ENCODE data around the gene CPEB4.

The CPEB4 gene

DNA sequence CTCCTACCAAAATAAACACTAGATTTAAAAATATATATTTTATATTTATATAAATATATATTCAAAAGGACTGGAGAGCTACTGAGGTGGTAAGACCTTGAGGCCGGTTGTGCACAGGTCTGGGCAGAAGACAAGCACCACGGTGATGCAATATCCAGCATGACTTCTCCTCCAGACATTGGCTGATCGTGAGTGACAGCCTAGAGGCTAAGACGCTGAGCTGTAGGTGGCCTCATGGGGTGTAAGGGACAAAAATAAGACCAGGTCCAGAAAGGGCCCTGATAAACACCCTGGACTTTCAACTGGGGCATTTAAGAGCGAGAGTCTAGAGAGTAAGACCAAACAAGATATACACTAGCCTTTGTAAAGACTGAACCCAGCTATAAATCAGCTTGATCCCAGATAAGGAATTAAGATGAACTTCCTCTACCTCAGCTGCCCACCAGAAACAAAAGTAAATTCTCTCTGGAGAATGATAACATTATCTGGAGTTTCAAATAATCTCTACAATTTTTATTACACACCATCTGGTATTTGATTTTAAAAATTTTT, 86.6 kb downstream of the CPEB4 start:
- Histone ChIP-seq H3K36me3 (ENCODE audit: control insufficient read depth, insufficient read depth, low read length) (no peaks in the 10 kb centered on the region), H3K27ac (ENCODE audit: insufficient read depth, low read depth, low read length, poor library complexity, severe bottlenecking) (no peak overlapping the region), H3K9me3 (ENCODE audit: control insufficient read depth, low read length) (no peaks in the 10 kb centered on the region), H3K27me3 (ENCODE audit: control insufficient read depth, insufficient read depth, low read length, poor library complexity, severe bottlenecking) (peaks cover 4% of the 10 kb centered on the region), H3K4me1 (ENCODE audit: control insufficient read depth, insufficient read depth, low read length) (peaks cover 13% of the 10 kb centered on the region), H3K4me3 (ENCODE audit: insufficient read depth, low read depth, low read length) (no peak overlapping the region)
- 87 to 91% methylated on average over 5 of the region's 5 CpGs for WGBS, 2 experiments

DNA sequence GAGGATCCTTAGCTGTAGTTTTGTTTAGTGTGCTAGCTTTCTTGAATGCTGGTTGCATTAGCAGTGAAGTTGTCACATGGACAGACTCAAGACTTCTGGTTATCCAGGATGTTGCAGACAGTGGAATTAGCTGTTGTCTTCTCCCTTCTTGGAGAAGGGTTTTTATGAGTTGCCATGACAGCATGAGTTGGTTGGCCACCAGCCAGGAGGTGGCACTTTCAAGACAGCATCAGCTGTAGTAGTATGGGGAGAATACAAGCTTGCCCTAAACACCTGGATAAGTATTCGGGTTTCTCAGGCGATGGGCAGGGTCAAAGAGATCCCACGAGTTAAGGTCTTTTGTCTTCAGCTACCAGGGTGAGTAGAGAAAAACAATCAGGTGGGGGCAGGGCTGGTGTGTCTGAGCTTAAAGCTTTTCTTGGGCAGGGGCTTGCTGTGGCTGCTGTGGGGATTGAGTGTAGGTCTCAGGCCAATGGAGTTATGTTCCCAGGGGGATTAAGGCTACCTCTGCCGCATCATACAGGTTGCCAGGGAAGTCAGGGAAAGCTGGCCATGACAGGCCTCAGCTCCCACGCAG, 93.1 kb downstream of the CPEB4 start:
- no peak overlapping the region for H3K4me3 ChIP-seq (ENCODE audit: insufficient read depth, low read depth, low read length)
- 44 to 48% methylated on average over 5 of the region's 5 CpGs for WGBS, 2 experiments
- no peak overlapping the region for H3K27ac ChIP-seq (ENCODE audit: insufficient read depth, low read depth, low read length, poor library complexity, severe bottlenecking)

DNA sequence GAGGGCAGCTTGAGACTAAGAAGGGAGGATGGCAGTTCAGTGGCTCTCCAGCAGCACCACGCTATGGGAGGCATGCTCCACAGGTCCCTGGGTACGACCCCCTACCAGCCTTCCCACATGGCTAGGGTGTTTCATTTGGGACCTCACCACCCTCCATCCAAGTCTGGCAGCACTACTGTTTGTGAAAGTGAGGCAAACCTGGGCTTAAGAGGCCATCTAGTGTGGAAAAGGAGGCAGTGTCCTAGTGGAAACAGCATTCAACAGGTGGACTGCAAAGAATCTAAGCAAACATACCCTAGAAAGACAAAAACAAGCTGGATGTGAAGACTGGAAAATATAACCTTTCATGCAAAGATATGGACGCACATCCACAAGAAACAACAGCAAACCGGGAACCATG, 96.1 kb downstream of the CPEB4 start:
- Histone ChIP-seq H3K36me3 (ENCODE audit: control insufficient read depth, insufficient read depth, low read length) (no peaks in the 10 kb centered on the region), H3K27ac (ENCODE audit: insufficient read depth, low read depth, low read length, poor library complexity, severe bottlenecking) (no peak overlapping the region), H3K27me3 (ENCODE audit: control insufficient read depth, insufficient read depth, low read length, poor library complexity, severe bottlenecking) (no peaks in the 10 kb centered on the region), H3K4me1 (ENCODE audit: control insufficient read depth, insufficient read depth, low read length) (peaks cover 6% of the 10 kb centered on the region), H3K9me3 (ENCODE audit: control insufficient read depth, low read length) (no peaks in the 10 kb centered on the region), H3K4me3 (ENCODE audit: insufficient read depth, low read depth, low read length) (no peak overlapping the region)
- WGBS, 2 experiments, result 76 to 82% methylated on average over 4 of the region's 4 CpGs

More for the DNA sequence above, 93.1 kb downstream of the CPEB4 start:
- Histone ChIP-seq H3K27me3 (ENCODE audit: control insufficient read depth, insufficient read depth, low read length, poor library complexity, severe bottlenecking) (no peaks in the 10 kb centered on the region), H3K9me3 (ENCODE audit: control insufficient read depth, low read length) (no peaks in the 10 kb centered on the region), H3K4me1 (ENCODE audit: control insufficient read depth, insufficient read depth, low read length) (peaks cover 6% of the 10 kb centered on the region), H3K36me3 (ENCODE audit: control insufficient read depth, insufficient read depth, low read length) (no peaks in the 10 kb centered on the region)

DNA sequence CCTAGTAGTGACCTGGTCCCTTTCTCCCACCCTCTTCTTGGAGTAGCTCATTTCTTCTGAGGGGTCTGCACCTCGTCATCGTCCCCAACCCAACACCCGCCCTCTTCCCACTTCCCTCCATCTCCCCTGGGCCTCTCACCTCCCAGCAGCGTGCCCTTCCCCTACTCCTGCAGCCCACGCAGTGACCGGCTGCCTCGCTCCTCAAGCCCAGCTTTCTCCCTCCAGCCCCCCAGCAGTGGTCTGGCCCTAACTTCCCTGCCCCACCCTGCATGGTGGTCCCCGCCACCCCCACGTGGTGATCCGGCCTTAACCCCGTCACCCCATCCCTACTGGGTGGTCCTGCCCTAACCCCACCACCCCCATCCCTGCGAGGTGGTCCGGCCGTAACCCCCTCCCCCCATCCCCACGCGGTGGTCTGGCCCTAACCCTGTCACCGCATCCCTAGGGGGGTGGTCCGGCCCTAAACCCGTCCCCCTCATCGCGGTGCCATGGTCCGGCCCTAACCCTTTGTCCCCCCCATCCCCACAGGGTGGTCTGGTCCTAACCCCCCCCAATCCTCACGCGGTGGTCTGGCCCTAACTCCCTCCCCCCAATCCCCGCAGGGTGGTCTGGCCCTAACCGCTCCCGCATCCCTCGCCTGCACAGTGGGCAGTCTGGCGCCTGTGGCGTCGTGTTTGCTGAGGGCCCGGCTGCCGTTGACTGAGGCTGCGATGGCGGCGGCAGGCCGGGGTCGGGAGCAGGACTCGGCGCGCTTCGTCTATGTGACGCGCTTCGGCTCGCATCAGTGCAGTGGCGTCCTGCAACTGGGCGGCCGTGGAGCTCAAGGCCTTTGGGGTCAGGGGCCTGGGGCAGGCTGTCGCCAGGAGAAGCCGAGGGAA, 100.6 kb downstream of the CPEB4 start, which contains the start of gene C5orf47:
Gene C5orf47, plus strand, starts transcription at position 617 of the 878 bp plus-strand sequence. Its CDS starts 94 bp downstream, at position 711.
- Histone ChIP-seq H3K36me3 (ENCODE audit: control insufficient read depth, insufficient read depth, low read length) (no peaks in the 10 kb centered on the region), H3K27ac (ENCODE audit: insufficient read depth, low read depth, low read length, poor library complexity, severe bottlenecking) (no peak within 1 kb of the TSS), H3K4me1 (ENCODE audit: control insufficient read depth, insufficient read depth, low read length) (no peaks in the 10 kb centered on the region), H3K27me3 (ENCODE audit: control insufficient read depth, insufficient read depth, low read length, poor library complexity, severe bottlenecking) (no peaks in the 10 kb centered on the region), H3K4me3 (ENCODE audit: insufficient read depth, low read depth, low read length) (no peak within 1 kb of the TSS), H3K9me3 (ENCODE audit: control insufficient read depth, low read length) (no peaks in the 10 kb centered on the region)
- 96% methylated on average over 47 to 51 of the region's 51 CpGs for WGBS, 2 experiments

- 95% methylated on average over 41 of the region's 41 CpGs for WGBS, 2 experiments
- Histone ChIP-seq H3K27ac (ENCODE audit: insufficient read depth, low read depth, low read length, poor library complexity, severe bottlenecking) (no peak overlapping the region), H3K27me3 (ENCODE audit: control insufficient read depth, insufficient read depth, low read length, poor library complexity, severe bottlenecking) (no peaks in the 10 kb centered on the region)
Observed at GRCh38 chr5:173989432-173990082, 101.4 kb downstream of the CPEB4 start.

DNA sequence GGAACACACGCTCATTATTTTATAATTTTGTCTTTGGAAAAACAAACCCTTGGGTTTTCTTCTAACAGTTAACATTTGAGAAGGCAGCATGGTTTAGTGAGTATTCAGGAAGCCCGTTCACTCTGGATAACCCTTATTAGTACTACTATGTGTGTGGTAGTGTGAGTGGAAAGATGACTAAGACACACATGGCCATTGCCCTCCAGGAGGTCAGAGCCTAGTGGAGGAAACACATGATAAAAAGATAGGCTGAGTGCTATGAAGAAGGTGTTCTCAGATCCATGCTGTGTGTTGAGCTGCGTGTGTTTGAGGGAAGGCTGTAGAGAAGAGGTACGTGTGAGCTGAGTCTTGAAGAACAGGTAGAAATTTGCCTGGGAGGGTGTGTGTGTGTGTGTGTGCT, 109.2 kb downstream of the CPEB4 start:
- Histone ChIP-seq H3K9me3 (ENCODE audit: control insufficient read depth, low read length) (no peaks in the 10 kb centered on the region), H3K27me3 (ENCODE audit: control insufficient read depth, insufficient read depth, low read length, poor library complexity, severe bottlenecking) (no peaks in the 10 kb centered on the region), H3K4me1 (ENCODE audit: control insufficient read depth, insufficient read depth, low read length) (no peaks in the 10 kb centered on the region), H3K36me3 (ENCODE audit: control insufficient read depth, insufficient read depth, low read length) (no peaks in the 10 kb centered on the region), H3K4me3 (ENCODE audit: insufficient read depth, low read depth, low read length) (no peak overlapping the region), H3K27ac (ENCODE audit: insufficient read depth, low read depth, low read length, poor library complexity, severe bottlenecking) (no peak overlapping the region)
- WGBS, 2 experiments, result 82 to 90% methylated on average over 4 of the region's 4 CpGs

More at GRCh38 chr5:173989432-173990082, 101.4 kb downstream of the CPEB4 start:
- no peaks in the 10 kb centered on the region for H3K9me3 ChIP-seq (ENCODE audit: control insufficient read depth, low read length)
- no peak overlapping the region for H3K4me3 ChIP-seq (ENCODE audit: insufficient read depth, low read depth, low read length)
- no peaks in the 10 kb centered on the region for H3K36me3 ChIP-seq (ENCODE audit: control insufficient read depth, insufficient read depth, low read length)
- no peaks in the 10 kb centered on the region for H3K4me1 ChIP-seq (ENCODE audit: control insufficient read depth, insufficient read depth, low read length)

DNA sequence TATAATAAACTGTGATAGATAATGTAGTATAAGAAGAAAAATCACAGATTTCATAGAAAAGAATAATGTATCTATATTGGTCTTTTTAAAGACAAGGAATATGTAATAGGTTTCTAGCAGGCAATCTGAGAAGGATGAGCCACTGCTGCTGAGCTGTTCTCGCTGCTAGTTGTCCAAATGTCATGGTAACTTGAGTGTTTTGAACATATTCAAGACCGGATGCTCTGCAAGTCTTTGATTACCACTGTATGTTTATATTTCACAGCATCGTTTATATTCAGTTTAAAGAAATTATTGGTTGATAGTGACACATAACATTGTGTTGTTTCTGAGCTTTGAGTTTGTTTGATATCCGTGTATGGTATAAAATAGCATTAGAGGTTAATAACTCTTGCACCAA, 110.4 kb downstream of the CPEB4 start:
- Histone ChIP-seq H3K4me1 (ENCODE audit: control insufficient read depth, insufficient read depth, low read length) (no peaks in the 10 kb centered on the region), H3K4me3 (ENCODE audit: insufficient read depth, low read depth, low read length) (no peak overlapping the region), H3K9me3 (ENCODE audit: control insufficient read depth, low read length) (no peaks in the 10 kb centered on the region), H3K27me3 (ENCODE audit: control insufficient read depth, insufficient read depth, low read length, poor library complexity, severe bottlenecking) (no peaks in the 10 kb centered on the region), H3K36me3 (ENCODE audit: control insufficient read depth, insufficient read depth, low read length) (no peaks in the 10 kb centered on the region), H3K27ac (ENCODE audit: insufficient read depth, low read depth, low read length, poor library complexity, severe bottlenecking) (no peak overlapping the region)
- WGBS, 2 experiments, result 86 to 89% methylated on average over 3 to 4 of the region's 4 CpGs

DNA sequence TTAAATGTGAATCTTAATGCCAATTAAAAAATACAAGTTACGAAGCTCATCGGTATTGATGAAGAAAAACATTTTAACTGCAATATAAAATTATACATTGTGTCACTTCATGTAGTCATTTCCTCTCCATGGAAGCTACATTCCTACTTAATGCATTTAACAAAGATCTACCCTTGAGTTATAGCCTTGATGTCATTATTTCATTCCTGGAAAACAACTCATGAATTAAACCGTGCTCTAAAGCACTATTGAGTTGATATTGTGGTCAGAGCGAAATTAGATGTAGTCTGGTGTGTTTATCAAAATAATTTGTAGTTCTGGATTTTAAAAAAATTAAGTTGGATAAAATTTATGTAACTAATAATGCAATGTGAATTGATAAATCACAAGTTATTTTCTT, 111.9 kb downstream of the CPEB4 start:
- Histone ChIP-seq H3K4me3 (ENCODE audit: insufficient read depth, low read depth, low read length) (no peak overlapping the region), H3K27ac (ENCODE audit: insufficient read depth, low read depth, low read length, poor library complexity, severe bottlenecking) (no peak overlapping the region), H3K27me3 (ENCODE audit: control insufficient read depth, insufficient read depth, low read length, poor library complexity, severe bottlenecking) (no peaks in the 10 kb centered on the region), H3K9me3 (ENCODE audit: control insufficient read depth, low read length) (no peaks in the 10 kb centered on the region), H3K36me3 (ENCODE audit: control insufficient read depth, insufficient read depth, low read length) (no peaks in the 10 kb centered on the region), H3K4me1 (ENCODE audit: control insufficient read depth, insufficient read depth, low read length) (no peaks in the 10 kb centered on the region)
- 96 to 97% methylated on average over 3 to 4 of the region's 4 CpGs for WGBS, 2 experiments

DNA sequence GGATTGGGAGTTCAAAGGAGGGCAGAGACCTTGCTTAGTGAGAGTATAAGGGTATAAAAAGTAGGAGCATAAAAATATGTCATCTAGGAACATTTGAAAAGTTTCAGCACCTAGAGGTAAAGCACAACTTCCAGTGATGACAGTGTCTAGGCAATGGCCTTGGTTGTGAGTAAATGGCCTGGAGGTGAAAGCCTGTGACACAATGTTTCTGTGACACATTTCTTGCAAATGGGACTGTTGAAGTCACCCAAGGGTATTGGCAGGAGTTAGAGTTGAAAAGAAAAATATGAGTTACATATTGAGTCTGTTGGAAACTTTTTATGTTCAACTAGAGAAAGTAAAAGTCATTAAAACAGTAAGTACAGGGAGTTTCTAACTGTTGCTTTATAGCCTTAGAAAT, 115.6 kb downstream of the CPEB4 start:
- Histone ChIP-seq H3K4me3 (ENCODE audit: insufficient read depth, low read depth, low read length) (no peak overlapping the region), H3K27me3 (ENCODE audit: control insufficient read depth, insufficient read depth, low read length, poor library complexity, severe bottlenecking) (no peaks in the 10 kb centered on the region), H3K27ac (ENCODE audit: insufficient read depth, low read depth, low read length, poor library complexity, severe bottlenecking) (no peak overlapping the region), H3K36me3 (ENCODE audit: control insufficient read depth, insufficient read depth, low read length) (no peaks in the 10 kb centered on the region), H3K4me1 (ENCODE audit: control insufficient read depth, insufficient read depth, low read length) (no peaks in the 10 kb centered on the region), H3K9me3 (ENCODE audit: control insufficient read depth, low read length) (no peaks in the 10 kb centered on the region)

DNA sequence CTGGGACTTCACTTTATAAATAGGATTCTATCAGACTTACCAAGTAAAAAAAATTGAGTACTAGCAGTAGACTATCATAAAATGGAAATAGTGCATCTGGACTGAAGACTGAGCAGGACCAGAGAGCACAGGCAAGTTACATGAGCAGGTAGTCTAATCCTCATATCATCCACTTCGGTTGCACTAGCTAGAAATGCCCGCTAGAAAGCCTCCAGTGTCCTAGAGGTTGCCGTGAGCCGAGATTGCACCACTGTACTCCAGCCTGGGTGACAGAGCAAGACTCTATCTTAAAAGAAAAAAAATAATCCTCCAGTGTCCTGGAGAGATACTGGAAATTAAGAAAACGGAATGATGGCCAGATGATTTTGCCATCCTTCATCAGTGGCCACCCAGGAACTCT, 120.8 kb downstream of the CPEB4 start:
- Histone ChIP-seq H3K36me3 (ENCODE audit: control insufficient read depth, insufficient read depth, low read length) (no peaks in the 10 kb centered on the region), H3K27me3 (ENCODE audit: control insufficient read depth, insufficient read depth, low read length, poor library complexity, severe bottlenecking) (no peaks in the 10 kb centered on the region), H3K9me3 (ENCODE audit: control insufficient read depth, low read length) (no peaks in the 10 kb centered on the region), H3K4me3 (ENCODE audit: insufficient read depth, low read depth, low read length) (no peak overlapping the region), H3K4me1 (ENCODE audit: control insufficient read depth, insufficient read depth, low read length) (no peaks in the 10 kb centered on the region), H3K27ac (ENCODE audit: insufficient read depth, low read depth, low read length, poor library complexity, severe bottlenecking) (no peak overlapping the region)
- 92 to 96% methylated on average over 5 of the region's 5 CpGs for WGBS, 2 experiments
